ENCODE measurements around the gene CHRDL2.
"Not testable (repeated sequence)": the region's sequence is repeated elsewhere in the genome, so short reads cannot be mapped to it uniquely, and the experiment has no call there.

The CHRDL2 gene, protein sequence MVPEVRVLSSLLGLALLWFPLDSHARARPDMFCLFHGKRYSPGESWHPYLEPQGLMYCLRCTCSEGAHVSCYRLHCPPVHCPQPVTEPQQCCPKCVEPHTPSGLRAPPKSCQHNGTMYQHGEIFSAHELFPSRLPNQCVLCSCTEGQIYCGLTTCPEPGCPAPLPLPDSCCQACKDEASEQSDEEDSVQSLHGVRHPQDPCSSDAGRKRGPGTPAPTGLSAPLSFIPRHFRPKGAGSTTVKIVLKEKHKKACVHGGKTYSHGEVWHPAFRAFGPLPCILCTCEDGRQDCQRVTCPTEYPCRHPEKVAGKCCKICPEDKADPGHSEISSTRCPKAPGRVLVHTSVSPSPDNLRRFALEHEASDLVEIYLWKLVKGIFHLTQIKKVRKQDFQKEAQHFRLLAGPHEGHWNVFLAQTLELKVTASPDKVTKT

DNA sequence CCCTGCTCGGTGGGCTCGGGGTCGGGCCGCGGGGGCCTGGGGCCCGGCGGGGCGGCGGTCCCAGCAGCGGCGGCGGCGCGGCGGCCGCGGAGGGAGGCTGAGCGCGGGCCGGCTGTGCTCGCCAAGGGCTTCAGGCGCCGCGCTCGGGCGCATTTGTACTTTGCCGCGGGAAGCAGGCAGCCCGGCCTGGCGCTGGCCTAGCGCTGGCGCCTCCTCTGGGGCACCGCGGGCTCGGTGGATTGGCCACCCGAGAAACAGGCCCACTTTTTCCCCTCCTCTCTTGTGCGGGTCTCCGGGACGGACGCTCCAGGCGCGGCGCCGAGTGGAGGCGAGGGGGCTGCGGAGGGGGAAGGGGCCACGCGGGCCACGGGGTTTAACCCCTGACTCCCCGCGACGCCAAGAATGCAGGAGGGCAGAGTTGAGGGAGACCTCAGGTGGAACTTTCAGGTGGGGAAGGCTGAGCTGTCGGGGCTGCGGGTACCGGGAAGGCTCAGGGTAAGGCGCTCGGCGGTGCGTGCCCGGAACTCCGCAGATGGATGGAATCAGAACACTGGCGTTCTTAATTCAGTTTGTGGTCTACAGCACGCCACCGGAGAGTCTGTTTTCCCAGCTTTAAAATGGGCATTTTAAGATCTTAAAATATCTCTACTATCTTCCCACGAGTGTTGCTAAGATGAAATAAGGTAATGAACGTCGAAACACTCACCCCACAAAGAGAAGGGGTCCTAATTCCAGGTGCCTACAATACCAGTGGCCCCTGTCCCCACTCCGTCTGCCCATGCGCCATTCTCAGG is at the start of gene CHRDL2:
CHRDL2 (minus strand) TSS at position 126 of the 794 bp plus-strand sequence. CDS start 538 bp downstream, outside the sequence.
- DNase-seq (ENCODE audit: low spot score), result no peak

DNA sequence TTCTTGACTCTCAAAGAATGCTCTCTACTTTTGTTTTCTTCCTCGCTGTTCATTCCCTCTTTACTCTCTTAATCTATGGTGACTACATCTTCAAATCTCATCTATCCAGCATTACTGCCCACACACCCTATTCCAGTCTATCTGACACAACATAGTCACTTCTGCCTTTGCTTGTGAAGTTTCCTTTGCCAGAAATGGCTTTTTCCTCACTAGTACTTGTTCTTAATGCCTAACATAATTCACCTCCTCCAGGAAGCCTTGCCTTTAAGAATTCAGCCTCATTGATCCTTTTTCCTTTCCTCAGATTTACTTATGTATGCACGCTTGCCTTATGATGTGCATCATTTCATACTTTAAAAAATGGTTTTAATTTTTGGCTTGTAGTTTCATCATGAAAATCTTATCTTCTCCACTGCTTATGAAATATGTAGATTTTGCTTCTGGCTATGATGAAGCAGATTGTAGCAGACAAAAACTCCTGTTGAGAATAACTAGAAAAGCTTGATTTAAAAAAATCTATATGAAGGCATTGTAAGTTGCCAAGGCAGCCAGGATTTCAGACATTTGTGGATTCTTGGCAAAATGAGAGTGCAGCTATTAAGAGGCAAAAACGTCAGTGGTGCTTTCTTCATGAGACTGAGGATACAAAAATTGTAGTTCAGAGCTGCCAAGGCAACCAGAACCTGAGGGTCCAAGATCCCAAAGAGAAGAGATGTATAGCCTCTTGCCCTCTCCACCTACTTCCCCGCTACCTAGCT is 49.2 kb upstream of the CHRDL2 start:
- no peak for DNase-seq (ENCODE audit: low spot score)

DNA sequence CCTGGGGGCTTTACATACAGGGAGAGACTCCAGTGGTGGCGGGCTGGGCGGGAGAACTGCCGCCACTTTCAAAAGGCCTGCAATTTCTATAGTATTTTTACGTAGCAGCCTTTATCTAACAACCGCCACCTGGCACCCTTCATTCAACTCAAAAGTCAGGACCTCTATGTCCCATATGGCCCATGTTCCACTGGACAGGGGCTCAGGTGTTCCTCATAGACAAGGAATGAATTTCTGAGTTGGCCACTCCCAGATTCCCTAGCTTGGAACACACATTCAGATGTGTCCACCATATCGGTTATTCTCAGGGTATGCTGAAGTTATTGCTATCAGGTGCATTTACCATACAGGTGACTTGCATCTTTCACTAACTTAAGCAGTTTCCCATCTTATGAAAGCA is 47.4 kb upstream of the CHRDL2 start:
- no peak for DNase-seq (ENCODE audit: low spot score)

DNA sequence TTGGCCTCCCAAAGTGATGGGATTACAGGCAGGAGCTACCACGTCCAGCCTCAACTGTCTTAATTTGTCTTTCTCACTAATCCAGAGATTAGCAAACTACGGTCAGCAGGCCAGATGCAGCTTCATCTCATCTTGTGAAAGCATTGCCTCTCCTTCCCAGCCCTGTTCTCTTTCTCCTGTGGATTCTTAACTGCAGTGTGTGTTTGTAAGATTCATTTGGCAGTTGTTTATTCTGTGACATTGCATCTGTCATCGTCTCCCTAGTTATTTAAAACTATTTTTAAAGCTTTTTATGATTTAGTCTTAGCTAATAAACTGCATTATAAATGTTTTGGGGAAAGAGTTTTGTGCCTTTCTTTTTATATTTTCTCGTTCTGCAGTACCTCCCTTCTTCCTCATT is 46.7 kb upstream of the CHRDL2 start:
- DNase-seq (ENCODE audit: low spot score), result no peak

DNA sequence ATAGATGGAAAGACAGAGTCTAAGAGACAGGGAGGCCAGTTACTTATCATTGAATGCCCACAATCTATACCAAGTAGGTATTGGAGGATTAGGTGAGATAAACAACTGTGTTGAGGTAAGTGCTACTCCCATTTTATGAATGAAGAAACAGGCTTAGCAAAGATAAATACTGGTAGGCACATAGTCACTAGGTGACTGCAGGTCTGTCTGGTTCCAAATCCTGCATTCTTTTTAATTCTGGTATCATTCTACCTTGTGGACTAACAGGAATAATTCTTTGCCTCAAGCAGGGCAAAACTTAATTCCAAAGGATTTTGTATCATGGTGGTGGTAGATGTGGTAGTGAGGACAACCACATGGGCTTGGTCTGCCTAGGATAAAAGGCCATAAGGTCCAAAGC is 45.8 kb upstream of the CHRDL2 start:
- DNase-seq (ENCODE audit: low spot score), result no peak

DNA sequence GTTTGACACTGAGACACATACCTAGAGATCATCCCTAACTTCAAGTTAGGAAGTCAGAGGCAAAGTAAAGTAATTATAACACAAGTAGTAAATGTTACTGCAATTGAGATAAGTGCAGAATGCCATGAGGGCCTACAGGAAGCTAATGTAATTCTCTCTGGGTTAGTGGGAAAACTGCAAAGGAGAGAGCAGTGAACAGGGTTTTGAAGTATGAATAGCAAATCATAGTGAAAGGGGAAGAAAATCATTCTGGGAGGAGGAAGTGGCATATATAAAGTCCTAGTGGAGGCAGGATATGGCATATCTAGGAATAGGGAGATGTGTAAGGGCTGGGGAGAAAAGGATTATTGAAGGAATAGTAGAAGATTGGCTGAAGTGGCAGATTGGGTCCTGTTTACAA is 45.3 kb upstream of the CHRDL2 start:
- no peak for DNase-seq (ENCODE audit: low spot score)

DNA sequence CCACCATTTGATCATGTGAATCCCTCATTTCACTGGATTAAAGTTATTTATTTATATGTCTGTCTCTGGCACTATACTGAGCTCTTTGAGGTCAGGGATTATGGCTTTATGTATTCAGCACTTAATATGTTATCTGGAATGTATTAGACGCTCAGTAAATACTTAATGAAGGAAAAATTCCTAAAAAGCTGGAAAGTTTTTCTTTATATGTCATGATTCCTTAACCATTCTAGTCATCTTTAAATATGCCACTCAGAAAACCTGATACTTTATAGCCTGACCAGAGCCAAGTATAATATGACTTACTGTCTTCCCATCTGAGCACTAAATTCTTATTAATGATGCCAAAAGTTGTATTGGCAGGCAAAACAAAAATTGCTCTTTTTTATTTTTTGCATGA is 44.5 kb upstream of the CHRDL2 start:
- no peak for DNase-seq (ENCODE audit: low spot score)

DNA sequence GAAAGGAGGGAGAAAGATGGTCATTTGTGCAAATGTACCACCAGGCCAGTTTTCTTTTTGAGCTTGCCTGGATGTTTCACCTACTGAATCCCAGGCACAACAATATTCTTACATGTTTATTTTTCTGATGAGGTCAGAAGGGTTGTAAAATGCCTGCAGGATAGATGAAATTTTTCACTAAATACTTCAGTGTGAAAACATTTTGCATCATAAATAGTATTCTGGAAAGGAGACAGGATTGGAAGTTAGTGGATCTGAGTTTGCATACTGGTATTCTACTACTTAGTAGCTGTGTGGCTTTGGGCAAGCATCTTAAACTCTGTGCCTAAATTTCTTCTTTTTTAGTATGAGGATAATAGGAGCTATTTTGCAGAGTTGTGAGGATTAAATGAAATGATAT is 42.2 kb upstream of the CHRDL2 start:
- no peak for DNase-seq (ENCODE audit: low spot score)

DNA sequence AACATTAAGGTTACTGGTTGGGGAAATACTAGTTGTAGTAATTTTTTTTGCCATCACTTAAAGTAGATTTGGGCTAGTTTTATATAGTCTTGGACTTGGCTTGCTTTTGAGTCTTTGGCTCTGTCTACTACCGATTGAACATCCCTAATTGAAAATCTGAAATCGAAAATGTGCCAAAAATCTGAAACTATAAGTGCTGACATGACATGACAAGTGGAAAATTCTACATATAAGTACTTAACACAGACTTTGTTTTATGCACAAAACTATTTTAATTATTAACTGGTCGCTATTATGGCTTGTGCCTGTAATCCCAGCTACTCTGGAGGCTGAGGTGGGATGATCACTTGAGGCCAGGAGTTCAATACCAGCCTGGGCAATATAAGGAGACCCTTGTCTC is 39.9 kb upstream of the CHRDL2 start:
- DNase-seq (ENCODE audit: low spot score), result no peak

DNA sequence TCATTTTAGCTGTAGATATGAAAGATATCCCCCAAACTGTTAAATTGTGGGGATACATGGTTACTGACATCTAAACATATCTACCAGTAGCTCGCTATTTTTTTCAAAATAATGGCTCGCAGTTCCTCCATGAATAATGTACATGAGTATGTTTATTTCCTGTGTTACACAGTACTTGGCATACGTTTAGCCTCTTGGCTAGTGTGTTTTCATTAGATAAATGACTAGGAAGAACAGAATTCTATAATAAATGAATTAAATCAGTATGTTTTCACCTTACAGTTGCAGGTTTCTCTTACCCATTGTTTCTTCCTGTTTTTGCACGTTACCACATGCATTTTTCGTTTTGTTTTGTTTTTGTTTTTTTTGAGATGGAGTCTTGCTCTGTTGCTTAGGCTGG is 39.2 kb upstream of the CHRDL2 start:
- DNase-seq (ENCODE audit: low spot score), result no peak

DNA sequence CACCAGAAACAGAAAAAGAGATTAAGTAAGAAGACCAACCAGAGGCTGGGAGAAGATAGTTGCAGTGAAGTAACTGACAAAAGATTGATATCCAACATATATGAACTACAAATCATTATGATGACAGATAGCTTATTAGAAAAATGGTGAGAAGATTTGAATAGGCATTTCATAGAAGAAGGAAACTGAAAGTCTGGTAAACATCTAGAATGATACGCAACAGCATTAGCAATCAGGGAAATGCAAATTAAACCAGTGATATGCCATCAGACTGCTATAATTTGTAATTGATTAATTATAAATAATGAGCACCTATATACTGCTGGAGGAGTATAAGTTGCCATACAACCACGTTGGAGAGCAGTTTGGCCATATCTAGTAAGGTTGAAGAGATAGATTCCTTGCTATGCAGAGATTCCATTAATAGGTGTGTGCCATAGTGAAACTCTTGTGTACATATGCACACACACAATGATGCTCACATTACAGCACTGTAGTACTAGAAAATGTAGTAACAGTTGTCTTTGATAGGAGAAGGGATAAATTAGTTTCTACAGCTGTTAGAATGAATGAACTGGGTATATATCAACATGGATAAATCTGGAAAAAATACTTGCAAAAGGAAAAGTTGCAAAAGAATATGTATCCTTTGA is 38.0 kb upstream of the CHRDL2 start:
- DNase-seq (ENCODE audit: low spot score), result no peak

DNA sequence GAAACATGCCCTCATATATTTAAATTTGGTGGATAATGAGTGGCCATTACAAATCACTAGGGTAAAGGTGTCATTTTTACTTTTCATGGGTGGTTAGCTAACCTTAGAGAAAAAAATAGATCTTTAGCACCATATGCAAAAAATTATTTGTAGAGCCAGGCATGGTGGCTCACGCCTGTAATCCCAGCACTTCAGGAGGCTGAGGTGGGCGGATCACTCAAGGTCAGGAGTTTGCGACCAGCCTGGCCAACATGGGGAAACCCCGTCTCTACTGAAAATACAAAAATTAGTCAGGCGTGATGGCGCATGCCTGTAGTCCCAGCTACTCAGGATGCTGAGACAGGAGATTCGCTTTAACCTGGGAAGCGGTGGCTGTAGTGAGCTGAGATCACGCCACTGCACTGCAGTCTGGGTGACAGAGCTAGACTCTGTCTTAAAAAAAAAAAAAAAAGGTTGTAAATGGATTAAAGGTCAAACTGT is 37.0 kb upstream of the CHRDL2 start:
- not testable (repeated sequence) for DNase-seq (ENCODE audit: low spot score)

DNA sequence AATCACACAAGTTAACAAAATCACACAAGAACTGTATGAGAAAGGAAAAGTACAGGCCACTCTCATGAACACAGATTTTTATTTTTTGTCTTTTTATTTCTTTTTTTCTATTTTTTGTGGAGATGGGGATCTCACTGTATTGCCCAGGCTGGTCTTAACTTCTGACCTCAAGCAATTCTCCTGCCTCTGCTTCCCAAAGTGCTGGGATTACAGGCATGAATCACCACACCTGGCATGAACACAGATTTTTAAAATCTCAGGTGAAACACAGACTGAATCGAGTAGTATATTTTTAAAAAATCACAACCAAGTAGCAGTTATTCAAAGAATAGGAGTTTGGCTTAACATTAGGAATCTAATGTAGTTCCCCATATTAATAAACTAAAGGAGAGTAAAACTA is 35.7 kb upstream of the CHRDL2 start:
- DNase-seq (ENCODE audit: low spot score), result no peak

DNA sequence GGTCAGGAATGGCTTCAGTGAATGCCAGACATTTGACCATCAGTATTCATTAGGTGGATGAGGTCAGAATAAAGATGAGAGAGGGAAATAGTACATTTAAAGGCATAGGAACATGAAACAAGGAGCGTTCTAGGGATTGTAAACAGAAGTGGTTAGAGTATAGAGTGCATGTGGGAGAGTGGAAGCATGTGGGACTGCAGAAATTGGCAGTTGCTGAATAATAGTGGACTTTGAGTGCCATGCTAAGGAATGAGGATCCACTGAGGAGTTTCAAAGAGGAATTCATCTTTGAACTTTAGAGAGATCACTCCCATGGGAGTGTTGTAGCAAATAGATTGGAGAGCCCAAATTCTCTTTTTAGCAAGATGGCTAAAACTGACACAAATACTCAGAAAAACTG is 25.3 kb upstream of the CHRDL2 start:
- no peak for DNase-seq (ENCODE audit: low spot score)

DNA sequence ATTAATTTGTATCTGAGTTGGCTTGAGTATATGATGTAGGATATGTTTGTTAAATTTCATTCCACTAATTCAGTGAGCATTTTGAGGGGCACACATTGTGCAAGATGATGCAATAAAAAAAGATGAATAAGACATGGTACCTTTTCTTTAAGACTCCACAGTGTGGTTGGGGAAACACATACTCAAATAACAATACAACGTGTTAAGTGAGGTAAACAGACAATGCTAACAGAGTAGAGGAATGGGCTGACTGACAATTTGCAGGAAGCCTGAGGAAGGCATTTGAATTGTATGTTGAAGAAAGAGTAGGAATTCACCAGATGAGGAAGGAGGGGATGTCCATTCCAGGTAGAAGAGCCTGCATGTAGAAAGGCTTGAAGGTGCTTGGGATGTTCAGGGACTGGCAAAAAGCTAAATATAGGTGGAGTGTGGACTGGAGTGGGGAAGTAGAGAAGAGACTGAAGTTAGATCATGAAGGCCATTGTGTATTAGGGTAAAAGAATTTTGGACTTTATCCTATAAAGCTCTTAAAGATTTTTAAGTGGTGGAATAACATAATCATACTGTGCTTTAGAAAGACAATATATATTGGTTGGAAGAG is 24.3 kb upstream of the CHRDL2 start:
- DNase-seq (ENCODE audit: low spot score), result no peak

DNA sequence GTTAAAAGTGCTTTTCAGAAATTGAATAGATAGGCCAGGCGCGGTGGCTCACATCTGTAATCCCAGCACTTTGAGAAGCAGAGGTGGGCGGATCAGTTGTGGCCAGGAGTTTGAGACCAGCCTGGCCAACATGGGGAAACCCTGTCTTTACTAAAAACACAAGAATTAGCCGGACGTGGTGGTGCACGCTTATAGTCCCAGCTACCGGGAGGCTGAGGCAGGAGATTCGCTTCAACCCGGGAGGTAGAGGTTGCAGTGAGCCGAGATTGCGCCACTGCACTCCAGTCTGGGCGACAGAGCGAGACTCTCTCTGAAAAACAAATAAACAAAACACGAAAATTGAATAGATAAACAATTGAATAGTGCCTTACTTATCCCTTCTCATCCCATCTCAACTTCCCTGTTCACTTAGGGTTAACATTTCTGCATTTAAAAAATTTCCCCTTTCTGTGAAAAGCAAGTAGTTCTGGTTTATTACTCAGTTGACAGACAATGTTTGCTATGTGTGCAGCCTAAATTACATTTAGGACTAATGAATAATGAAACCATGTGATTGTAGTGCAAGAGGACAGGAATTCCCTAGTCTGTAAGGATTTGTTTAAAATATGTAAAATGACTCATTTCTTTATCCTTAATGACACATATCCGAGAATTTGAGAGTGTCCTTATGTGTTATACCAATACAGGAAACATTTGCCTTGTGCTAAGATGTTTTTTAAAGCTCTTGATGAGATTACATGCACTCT is 23.5 kb upstream of the CHRDL2 start:
- no peak for DNase-seq (ENCODE audit: low spot score)

DNA sequence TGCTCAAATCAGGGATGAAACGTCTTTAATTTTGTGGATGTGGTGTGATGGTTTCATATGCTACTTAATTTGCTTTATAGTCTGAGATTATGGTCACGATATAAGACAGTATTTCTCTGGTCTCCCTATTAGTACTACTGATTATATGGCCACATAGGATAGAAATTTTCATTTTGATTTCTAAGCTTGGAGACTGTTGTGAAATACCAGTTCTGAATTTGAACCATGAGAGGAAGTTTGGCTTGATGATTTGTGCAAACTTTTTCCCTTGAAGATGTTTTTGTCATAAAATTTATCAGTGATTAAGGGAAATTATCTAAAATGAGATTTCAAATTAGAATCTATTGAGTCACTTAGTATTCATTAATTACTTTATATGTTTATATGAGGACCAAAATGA is 20.1 kb upstream of the CHRDL2 start:
- no peak for DNase-seq (ENCODE audit: low spot score)

DNA sequence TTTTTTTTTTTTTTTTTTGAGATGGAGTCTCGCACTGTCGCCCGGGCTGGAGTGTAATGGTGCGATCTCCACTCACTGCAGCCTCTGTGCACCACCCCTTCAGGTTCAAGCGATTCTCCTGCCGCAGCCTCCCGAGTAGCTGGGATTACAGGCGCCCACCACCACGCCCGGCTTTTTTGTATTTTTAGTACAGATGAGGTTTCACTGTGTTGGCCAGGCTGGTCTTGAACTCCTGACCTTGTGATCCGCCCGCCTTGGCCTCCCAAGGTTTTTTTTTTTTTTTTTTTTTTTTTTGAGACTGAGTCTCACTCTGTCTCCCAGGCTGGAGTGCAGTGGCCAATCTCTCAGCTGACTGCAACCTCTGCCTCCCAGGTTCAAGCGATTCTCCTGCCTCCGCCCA is 19.4 kb upstream of the CHRDL2 start:
- DNase-seq (ENCODE audit: low spot score), result not testable (repeated sequence)

DNA sequence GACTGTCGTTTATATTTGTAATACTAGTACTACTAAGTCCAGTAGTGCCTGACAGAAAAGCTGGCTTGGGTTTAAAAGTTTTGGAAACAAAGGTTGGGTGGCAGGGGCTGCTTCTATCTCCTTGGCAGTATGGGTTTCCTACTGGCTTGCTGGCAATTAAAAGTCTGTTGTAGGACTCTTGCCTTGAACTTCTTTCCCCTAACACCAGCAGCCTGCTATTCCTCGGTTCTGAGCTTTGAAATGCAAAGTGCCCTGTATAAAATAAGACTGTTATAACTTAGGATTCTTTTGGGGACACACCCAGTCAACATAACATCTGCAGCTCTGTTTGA is 18.7 kb upstream of the CHRDL2 start:
- DNase-seq (ENCODE audit: low spot score), result no peak

DNA sequence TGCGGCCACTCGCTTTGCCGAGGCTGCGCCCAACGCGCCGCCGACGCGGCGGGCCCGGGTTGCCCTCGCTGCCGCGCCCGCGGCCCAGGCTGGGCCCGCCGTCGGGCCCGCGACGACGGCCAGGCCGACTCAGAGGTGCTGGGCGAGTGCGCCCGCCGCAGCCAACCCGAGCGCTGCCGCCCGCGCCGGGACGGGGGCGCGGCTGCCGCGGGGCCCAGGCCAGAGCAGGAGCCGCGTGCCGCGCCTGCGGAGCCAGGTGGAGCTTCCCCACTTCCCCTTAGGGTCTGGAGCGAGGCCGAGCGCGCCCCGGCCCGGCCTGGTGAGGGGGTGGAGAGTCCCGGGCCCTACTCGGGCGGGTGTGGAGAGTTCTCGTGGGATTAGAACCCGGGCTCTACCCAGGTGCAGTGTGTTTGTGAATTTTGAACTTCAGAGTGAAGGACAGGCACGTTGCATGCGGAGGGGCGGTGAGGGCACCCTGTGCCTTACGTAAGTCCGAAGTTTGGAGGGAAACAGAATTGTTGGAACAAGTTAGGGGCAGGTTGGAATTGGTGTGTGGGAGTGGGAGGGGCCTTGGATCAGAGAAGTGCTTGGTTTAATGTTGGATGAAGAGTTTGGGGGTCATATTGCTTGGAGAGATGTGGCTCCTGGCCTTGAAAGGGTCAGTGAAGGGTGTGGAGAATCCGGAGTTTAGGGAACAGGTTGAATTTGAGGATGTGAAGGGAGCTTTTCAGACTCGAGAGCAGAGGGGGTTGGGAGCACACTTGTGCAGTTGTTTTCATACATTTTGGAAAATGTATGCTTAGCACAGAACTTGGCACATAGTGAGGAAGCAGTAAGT is 18.1 kb upstream of the CHRDL2 start:
- peak; percentile 48 for DNase-seq (ENCODE audit: low spot score)
